ENCODE measurements around the gene SMIM8.

DNA sequence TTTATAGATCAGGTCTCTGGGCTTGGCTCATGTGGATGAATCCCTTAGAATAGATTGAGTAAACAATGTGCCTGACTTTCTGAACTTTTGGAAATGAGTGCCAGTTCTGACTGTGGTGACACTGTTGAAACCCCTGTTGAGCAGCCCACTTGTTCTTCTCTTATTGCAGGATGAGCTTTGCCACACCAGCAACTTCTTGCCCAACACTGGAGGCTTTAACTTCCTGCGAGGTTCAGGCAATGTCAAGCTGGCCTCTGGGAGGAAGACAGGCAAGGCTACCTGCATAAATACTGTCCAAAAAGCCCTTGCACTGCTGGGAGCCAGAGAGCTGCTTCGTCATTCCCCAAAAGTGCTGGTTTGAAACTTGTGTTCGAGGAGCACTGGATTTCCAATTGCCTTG is 32.8 kb upstream of the SMIM8 start:
- no peak for TF ChIP-seq SMC3 (conservative IDR thresholded peaks at IDR 0.05; ENCODE audit: poor library complexity)
- no peak for TF ChIP-seq EZH2 (IDR thresholded peaks at IDR 0.05; ENCODE audit: borderline replicate concordance, insufficient read depth, low read length, poor library complexity, severe bottlenecking)
- no peak for TF ChIP-seq CTCF (IDR thresholded peaks at IDR 0.05; ENCODE audit: poor library complexity, severe bottlenecking)
- no peak for TF ChIP-seq POLR2AphosphoS5 (IDR thresholded peaks at IDR 0.05)
- TF ChIP-seq RAD21 (conservative IDR thresholded peaks at IDR 0.05) = no peak
- no peak for TF ChIP-seq MXI1 (conservative IDR thresholded peaks at IDR 0.05; ENCODE audit: poor library complexity, severe bottlenecking)
- no peak for TF ChIP-seq EP300 (conservative IDR thresholded peaks at IDR 0.05; ENCODE audit: poor library complexity, severe bottlenecking)

Data from neural cell (in vitro differentiated cells).